ENCODE data around the gene EFHC1.

DNA sequence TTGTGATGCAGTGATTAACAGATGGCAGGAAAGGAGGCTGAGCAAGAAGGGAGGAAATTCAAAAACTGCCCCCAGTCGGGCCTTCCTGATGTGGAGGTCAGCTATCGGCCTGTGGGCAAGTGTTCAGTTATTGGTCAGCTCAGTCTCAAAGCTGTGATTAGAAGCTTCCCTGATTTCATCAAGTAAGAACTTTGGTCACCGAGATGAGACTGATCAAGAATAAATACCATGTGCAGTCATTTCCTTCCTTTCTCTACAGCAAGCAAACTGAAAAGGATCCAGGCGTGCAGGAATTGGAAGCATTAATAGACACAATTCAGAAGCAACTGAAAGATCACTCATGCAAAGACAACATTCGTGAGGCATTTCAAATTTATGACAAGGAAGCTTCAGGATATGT lies 69.7 kb downstream of the EFHC1 start:
- no peak for TF ChIP-seq CTCF (IDR thresholded peaks at IDR 0.05; ENCODE audit: insufficient read depth, low read depth, low read length)
- TF ChIP-seq EZH2 (IDR thresholded peaks at IDR 0.05; ENCODE audit: insufficient read depth, low read length) = no peak

All from astrocyte (in vitro differentiated cells and primary cell).